Large intestine (tissue), 3 donors: ENCODE results near the gene FCRL6. TPM values are rescaled to one million over a fixed set of nuclear protein-coding genes. Genes with fewer than 3 reads are reported as not detected.

ENCODE experiments used
- DNase-seq, 2 donors: peaks; one replicate each; pipeline versions ENCODE4 v3.0.0 to v3.0.0-alpha.2; 2013
- H3K27ac ChIP-seq: one replicate; pipeline ENCODE4 v1.5.1; 2013; ENCODE audit warnings: low read length
- H3K27me3 ChIP-seq: 2 replicates; pipeline ENCODE4 v1.6.1; 2013; ENCODE audit warnings: low read length; ENCODE audit not compliant: control insufficient read depth, insufficient read depth
- H3K36me3 ChIP-seq: 2 replicates; pipeline ENCODE4 v1.6.1; 2013; ENCODE audit warnings: low read length; ENCODE audit not compliant: control insufficient read depth, insufficient read depth
- H3K4me1 ChIP-seq: one replicate; pipeline ENCODE4 v1.6.1; 2013; ENCODE audit warnings: low read length; ENCODE audit not compliant: control insufficient read depth, insufficient read depth
- H3K4me3 ChIP-seq: one replicate; pipeline ENCODE4 v1.5.1; 2013; ENCODE audit warnings: low read length
- H3K9me3 ChIP-seq: one replicate; pipeline ENCODE4 v1.6.1; 2013; ENCODE audit warnings: mild to moderate bottlenecking, low read depth, low read length, moderate library complexity; ENCODE audit not compliant: control insufficient read depth
- WGBS: methylation state at CpG from one replicate; pipeline ENCODE4 v1.1.5; 2013; ENCODE audit warnings: low lambda C conversion rate; ENCODE audit not compliant: insufficient coverage; 5-methylcytosine and 5-hydroxymethylcytosine counted together
- polyA plus RNA-seq: library from polyadenylated mRNA; unstranded; fragments of 120-200 nt; gene quantifications from one replicate; pipeline ENCODE4 v1.2.1, GENCODE V29; 2013

FCRL6 gene
- polyA plus RNA-seq, 1 donor = 0.69 TPM

GRCh38 chr1:159862031-159862430, 59.9 kb downstream of the FCRL6 start:
- Histone ChIP-seq H3K27ac (no peak overlapping the region), H3K4me3 (no peak overlapping the region), H3K36me3 (no peaks in the 10 kb centered on the region), H3K4me1 (peaks cover 13% of the 10 kb centered on the region), H3K27me3 (no peaks in the 10 kb centered on the region), H3K9me3 (no peaks in the 10 kb centered on the region)
- no CpG with 5 or more reads among the region's 5 CpGs for WGBS
- DNase-seq = no peak

- Histone ChIP-seq H3K9me3 (no peaks in the 10 kb centered on the region), H3K27ac (no peak within 1 kb of the TSS), H3K4me3 (no peak within 1 kb of the TSS), H3K36me3 (no peaks in the 10 kb centered on the region), H3K27me3 (no peaks in the 10 kb centered on the region), H3K4me1 (peaks cover 18% of the 10 kb centered on the region)
- no peak for DNase-seq
- no CpG with 5 or more reads among the region's 4 CpGs for WGBS
These were observed 60.4 kb downstream of the FCRL6 start, which contains the start of gene VSIG8 for GRCh38 chr1:159862557-159862956. Gene VSIG8, minus strand, starts transcription at chr1:159862657. Its CDS starts 136 bp downstream, at chr1:159862521.

- H3K27me3 ChIP-seq = no peaks in the 10 kb centered on the region
- no peak overlapping the region for H3K4me3 ChIP-seq
- no peak for DNase-seq
- peaks cover 27% of the 10 kb centered on the region for H3K4me1 ChIP-seq
- WGBS = no CpG with 5 or more reads among the region's 2 CpGs
- H3K9me3 ChIP-seq = no peaks in the 10 kb centered on the region
- no peaks in the 10 kb centered on the region for H3K36me3 ChIP-seq
- H3K27ac ChIP-seq = no peak overlapping the region
These were observed 62.1 kb downstream of the FCRL6 start for GRCh38 chr1:159864262-159864661.

Other genes with a start within 250 kb of the FCRL6 start
- 0.06 TPM for gene APCS, start 214.5 kb upstream of the FCRL6 start, polyA plus RNA-seq
- gene CRP, start 87.8 kb upstream of the FCRL6 start, polyA plus RNA-seq = not detected
- gene DUSP23, start 21.4 kb upstream of the FCRL6 start, polyA plus RNA-seq = 40.0 TPM
- gene SLAMF8, start 24.5 kb downstream of the FCRL6 start, polyA plus RNA-seq = 4.5 TPM
- gene VSIG8, start 60.3 kb downstream of the FCRL6 start, polyA plus RNA-seq = 0.06 TPM
- 0.30 TPM for gene CFAP45, start 97.8 kb downstream of the FCRL6 start, polyA plus RNA-seq
- gene TAGLN2, start 123.1 kb downstream of the FCRL6 start, polyA plus RNA-seq = 271 TPM
- 107 TPM for gene IGSF9, start 143.3 kb downstream of the FCRL6 start, polyA plus RNA-seq
- gene SLAMF9, start 151.9 kb downstream of the FCRL6 start, polyA plus RNA-seq = 0.33 TPM
- gene PIGM, start 229.6 kb downstream of the FCRL6 start, polyA plus RNA-seq = 13.1 TPM